Stimulated activated naive B cell treated with anti-CD40 and anti-IgM and Interleukin-4, amounts not matched to agents 10 μg/mL and 1 μg/mL and 100 μg/mL, for 72 hours (primary cell): Measurements from ENCODE around the gene APOBEC3F.
"Not testable (repeated sequence)": the region's sequence is repeated elsewhere in the genome, so short reads cannot be mapped to it uniquely, and the experiment has no call there.

ENCODE experiments used
- ATAC-seq, 2 donors: fragments of 150-1000 bp; cut with Tn5 transposase; replicated peaks; 2 replicates each; pipeline ENCODE4 v1.10.0; 2021; ENCODE audit warnings: moderate library complexity in 1 of 2
- DNase-seq: peaks from one replicate; pipeline ENCODE4 v3.0.0; 2021
- H3K27ac Mint-ChIP-seq: one replicate; pipeline ENCODE4 v1.8.0; 2022; ENCODE audit warnings: mild to moderate bottlenecking, mixed read lengths
- H3K27me3 Mint-ChIP-seq, 2 donors: one replicate each; pipeline ENCODE4 v1.8.0; 2022; ENCODE audit warnings: mixed read lengths in 2 of 2
- H3K36me3 Mint-ChIP-seq, 2 donors: one replicate each; pipeline ENCODE4 v1.8.0; 2022; ENCODE audit warnings: mixed read lengths in 2 of 2, mild to moderate bottlenecking in 1 of 2
- H3K4me1 Mint-ChIP-seq, 2 donors: one replicate each; pipeline ENCODE4 v1.8.0; 2022; ENCODE audit warnings: mixed read lengths in 2 of 2, mild to moderate bottlenecking in 1 of 2
- H3K4me3 Mint-ChIP-seq, 2 donors: one replicate each; pipeline ENCODE4 v1.8.0; 2022; ENCODE audit warnings: mild to moderate bottlenecking in 2 of 2, mixed read lengths in 2 of 2, moderate library complexity in 1 of 2
- H3K9me3 Mint-ChIP-seq, 2 donors: one replicate each; pipeline ENCODE4 v1.8.0; 2022; ENCODE audit warnings: mixed read lengths in 2 of 2, mild to moderate bottlenecking in 1 of 2

Gene APOBEC3F

DNA sequence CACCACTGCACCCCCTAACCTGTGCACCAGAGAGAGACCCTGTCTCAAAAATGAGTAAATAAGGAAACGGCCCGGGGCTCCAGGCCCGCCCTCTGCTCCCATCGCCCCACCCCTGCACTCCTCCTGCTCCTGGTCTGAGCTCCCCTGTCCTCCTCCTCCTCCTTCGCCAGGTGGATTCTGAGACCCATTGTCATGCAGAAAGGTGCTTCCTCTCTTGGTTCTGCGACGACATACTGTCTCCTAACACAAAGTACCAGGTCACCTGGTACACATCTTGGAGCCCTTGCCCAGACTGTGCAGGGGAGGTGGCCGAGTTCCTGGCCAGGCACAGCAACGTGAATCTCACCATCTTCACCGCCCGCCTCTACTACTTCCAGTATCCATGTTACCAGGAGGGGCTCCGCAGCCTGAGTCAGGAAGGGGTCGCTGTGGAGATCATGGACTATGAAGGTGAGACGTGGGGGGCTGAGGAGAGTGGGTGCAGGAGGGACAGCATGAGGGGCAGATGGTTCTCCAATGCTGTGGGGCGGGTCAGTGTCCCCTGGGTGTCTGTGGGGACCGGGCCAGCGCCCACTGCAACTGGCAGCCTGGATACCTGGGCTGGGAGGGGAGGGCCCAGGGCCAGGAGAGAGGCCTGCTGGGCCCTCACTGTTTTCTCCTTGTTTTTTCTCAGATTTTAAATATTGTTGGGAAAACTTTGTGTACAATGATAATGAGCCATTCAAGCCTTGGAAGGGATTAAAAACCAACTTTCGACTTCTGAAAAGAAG is 22.9 kb upstream of the APOBEC3F start:
- Mint-ChIP-seq H3K27me3 (no peaks in the 10 kb centered on the region), H3K9me3 (no peaks in the 10 kb centered on the region), H3K4me3 (peak overlapping the region in 1 of 2 donors; percentile 30), H3K36me3 (peaks cover 24 to 43% of the 10 kb centered on the region in 2 donors), H3K4me1 (peaks cover 36 to 76% of the 10 kb centered on the region in 2 donors), H3K27ac (peak overlapping the region; percentile 89)
- no peak for DNase-seq
- ATAC-seq = no peak

DNA sequence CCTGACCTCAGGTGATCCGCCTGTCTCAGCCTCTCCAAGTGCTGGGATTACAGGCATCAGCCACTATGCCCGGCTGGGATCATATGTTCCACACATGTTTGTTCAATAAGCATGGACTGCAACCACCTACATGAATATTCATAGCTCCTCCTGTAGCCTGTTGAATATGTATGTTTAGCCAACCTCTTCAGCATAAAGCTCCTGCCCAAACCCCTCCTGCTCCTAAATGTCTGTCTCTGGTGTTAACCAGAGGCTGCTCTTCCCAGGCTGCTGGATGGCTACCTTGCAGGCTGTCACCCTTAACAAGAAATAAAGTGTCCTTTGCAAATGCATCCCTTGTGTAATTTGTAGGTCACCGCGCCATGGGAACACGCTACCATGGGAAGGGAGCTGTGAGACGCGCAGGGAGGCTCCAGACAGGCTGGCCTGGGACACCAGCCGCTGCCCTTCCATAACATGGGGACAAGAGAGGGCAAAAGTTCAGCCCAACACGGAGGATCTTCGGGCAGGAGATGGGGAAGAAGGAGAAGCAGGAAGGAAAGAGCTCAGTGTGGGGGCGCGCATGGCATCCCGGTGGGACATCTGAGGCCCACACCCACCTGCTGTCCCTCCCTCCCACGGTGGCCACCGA is 20.5 kb upstream of the APOBEC3F start:
- peaks cover 42 to 71% of the 10 kb centered on the region in 2 donors for H3K4me1 Mint-ChIP-seq
- not testable (repeated sequence) for H3K27me3 Mint-ChIP-seq, DNase-seq, H3K9me3 Mint-ChIP-seq, ATAC-seq
- peak overlapping the region; percentile 93 to 97 for H3K4me3 Mint-ChIP-seq
- H3K36me3 Mint-ChIP-seq = peaks cover 32 to 52% of the 10 kb centered on the region in 2 donors
- H3K27ac Mint-ChIP-seq = peak overlapping the region; percentile 97

DNA sequence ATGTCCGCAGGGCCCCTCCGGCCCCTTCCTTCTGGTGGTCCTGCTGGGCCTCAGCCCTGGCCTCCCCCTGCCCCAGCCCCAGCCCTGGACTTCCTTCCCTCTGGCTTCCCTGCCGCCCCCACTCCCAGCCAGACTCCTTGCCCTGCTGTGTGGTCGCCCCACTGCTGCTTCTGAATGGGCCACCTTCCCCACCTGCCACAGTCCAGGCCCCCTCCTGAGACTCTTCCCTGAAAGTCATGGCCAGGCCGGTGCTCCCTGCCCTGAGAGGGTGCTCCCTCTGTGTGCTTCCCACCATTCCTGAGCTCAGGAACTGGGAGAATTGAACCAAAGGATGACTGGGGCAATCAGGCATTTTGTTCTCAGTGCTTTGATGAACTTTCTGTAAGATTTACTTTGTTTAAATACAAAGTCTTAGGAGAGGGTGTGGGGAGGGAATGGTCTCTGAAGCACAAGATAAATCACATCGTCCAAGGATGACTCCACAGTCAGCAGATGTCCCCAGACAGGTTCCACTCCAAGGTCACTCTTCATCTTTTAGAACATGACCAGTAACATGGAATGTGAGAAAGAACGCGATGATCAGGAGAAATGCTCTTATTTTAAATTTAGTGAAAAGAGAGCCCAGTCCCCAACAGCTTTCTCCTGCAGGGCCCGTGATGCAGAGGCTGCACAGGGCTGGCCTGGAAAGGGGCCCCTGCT is 19.0 kb upstream of the APOBEC3F start:
- H3K27ac Mint-ChIP-seq = peak overlapping the region; percentile 97
- H3K36me3 Mint-ChIP-seq = peaks cover 40 to 63% of the 10 kb centered on the region in 2 donors
- H3K9me3 Mint-ChIP-seq = no peaks in the 10 kb centered on the region
- H3K4me3 Mint-ChIP-seq = peak overlapping the region; percentile 93 to 97
- no peaks in the 10 kb centered on the region for H3K27me3 Mint-ChIP-seq
- DNase-seq = no peak
- peaks cover 39 to 74% of the 10 kb centered on the region in 2 donors for H3K4me1 Mint-ChIP-seq
- ATAC-seq = peak; percentile 0 to 4

DNA sequence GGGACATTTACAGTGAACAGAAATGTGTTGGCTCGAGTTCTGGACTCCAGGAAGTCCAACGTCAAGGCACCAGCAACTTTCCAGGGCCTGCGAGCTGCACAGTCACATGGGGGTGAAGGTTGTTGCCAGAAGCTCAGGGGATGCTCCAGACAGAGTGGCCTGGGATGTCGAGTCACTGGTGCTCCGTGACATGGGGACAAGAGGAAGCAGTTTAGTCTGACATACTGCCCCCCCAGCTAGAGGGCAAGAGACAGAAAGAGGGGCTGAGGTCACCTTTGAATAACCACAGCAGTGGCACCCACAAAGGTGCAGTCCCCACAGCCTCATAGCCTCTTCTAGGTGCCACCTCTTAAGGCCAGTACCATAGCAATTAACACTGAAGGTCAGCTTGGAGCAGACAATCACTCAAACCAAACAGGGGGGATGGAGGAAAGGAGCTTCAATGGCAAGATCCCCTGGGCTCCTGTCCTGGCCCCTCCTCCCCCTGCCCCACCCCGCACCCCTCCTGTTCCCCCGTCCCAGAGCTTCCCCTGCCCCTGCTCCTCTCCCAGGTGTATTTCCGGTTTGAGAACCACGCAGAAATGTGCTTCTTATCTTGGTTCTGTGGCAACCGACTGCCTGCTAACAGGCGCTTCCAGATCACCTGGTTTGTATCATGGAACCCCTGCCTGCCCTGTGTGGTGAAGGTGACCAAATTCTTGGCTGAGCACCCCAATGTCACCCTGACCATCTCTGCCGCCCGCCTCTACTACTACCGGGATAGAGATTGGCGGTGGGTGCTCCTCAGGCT is 15.9 kb upstream of the APOBEC3F start:
- Mint-ChIP-seq H3K27ac (peak overlapping the region; percentile 80), H3K4me1 (peaks cover 33 to 68% of the 10 kb centered on the region in 2 donors), H3K9me3 (no peaks in the 10 kb centered on the region), H3K36me3 (peaks cover 40 to 57% of the 10 kb centered on the region in 2 donors), H3K4me3 (no peak overlapping the region), H3K27me3 (no peaks in the 10 kb centered on the region)
- no peak for DNase-seq
- no peak for ATAC-seq

DNA sequence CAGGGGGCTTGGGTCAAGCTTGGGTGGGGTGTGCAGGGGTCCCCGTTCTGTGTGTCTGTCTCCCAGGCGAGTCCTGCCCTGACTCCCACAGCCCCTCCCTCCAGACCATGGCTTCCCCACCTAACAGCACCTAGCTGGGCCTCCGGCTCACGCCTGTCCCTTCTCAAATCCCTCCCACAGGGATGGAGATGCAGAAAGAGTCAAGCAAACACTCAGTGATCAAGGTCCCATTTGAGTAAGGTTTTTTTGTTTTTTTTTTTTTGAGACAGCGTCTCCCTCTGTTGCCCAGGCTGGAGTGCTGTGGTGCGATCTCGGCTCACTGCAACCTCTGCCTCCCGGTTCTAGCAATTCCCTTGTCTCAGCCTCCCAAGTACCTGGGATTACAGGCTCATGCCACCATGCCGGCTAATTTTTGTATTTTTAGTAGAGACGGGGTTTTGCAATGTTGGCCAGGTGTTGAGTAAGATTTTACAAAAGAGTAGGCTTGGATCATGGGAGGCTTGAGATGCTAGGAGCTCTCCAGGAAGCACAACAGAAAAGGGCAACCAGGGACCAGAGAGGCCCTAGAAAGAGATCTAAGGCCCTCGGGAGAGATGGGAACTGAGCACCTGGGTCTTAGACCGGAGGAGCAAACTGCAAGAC is 14.0 kb upstream of the APOBEC3F start:
- ATAC-seq (no peak), DNase-seq (no peak)
- Mint-ChIP-seq H3K27ac (peak overlapping the region; percentile 59), H3K4me3 (no peak overlapping the region), H3K27me3 (no peaks in the 10 kb centered on the region), H3K9me3 (no peaks in the 10 kb centered on the region), H3K4me1 (peaks cover 28 to 60% of the 10 kb centered on the region in 2 donors), H3K36me3 (peaks cover 46 to 50% of the 10 kb centered on the region in 2 donors)

DNA sequence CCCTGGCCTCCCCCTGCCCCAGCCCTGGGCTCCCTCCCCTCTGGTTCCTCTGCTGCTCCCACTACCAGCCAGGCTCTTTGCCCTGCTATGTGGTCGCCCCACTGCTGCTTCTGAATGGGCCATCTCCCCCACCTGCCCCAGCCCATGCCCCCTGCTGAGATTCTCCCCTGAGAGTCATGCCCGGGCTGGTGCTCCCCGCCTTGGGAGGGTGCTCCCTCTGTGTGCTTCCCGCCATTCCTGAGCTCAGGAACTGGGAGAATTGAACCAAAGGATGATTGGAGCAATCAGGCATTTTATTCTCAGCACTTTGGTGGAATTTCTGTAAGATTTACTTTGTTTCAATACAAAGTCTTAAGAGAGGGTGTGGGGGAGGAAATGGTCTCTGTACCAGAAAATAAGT is 12.9 kb upstream of the APOBEC3F start:
- H3K9me3 Mint-ChIP-seq = no peaks in the 10 kb centered on the region
- DNase-seq (no peak), ATAC-seq (no peak)
- H3K27ac Mint-ChIP-seq = peak overlapping the region; percentile 82
- H3K27me3 Mint-ChIP-seq = no peaks in the 10 kb centered on the region
- peaks cover 50 to 52% of the 10 kb centered on the region in 2 donors for H3K36me3 Mint-ChIP-seq
- H3K4me1 Mint-ChIP-seq = peaks cover 21 to 49% of the 10 kb centered on the region in 2 donors
- H3K4me3 Mint-ChIP-seq = no peak overlapping the region

DNA sequence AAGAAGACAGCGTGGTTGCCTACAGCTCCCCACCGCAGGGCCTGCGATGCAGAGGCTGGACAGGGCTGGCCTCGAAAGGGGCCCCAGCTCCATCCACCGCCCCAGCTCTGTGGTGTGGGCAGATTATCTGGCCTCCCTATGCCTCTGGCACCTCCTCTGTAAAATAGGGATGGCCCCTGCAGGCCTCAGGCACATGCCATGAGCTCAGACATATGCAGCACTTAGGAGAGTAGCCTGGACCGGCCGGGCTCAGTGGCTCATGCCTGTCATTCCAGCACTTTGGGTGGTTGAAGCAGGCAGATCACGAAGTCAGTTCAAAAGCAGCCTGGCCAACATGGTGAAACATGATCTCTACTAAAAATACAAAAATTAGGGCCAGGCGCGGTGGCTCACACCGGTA is 12.4 kb upstream of the APOBEC3F start:
- H3K27me3 Mint-ChIP-seq = no peaks in the 10 kb centered on the region
- no peak for DNase-seq
- ATAC-seq = no peak
- peaks cover 21 to 46% of the 10 kb centered on the region in 2 donors for H3K4me1 Mint-ChIP-seq
- peaks cover 52 to 56% of the 10 kb centered on the region in 2 donors for H3K36me3 Mint-ChIP-seq
- no peaks in the 10 kb centered on the region for H3K9me3 Mint-ChIP-seq
- peak overlapping the region; percentile 82 for H3K27ac Mint-ChIP-seq
- no peak overlapping the region for H3K4me3 Mint-ChIP-seq

DNA sequence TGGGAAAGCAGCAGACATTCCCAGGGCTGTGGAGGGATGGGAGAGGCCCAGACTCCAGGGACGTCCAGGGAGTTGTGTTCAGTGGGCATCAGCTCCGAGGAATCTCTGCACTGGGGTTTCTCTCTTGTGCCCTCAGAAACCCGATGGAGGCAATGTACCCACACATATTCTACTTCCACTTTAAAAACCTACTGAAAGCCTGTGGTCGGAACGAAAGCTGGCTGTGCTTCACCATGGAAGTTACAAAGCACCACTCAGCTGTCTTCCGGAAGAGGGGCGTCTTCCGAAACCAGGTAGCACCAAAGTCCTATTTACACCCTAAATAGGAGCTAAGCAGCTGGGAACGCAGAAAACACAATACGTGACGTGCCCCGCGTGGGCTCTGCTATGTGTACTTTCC is 11.4 kb upstream of the APOBEC3F start:
- Mint-ChIP-seq H3K27ac (peak overlapping the region; percentile 37), H3K36me3 (peaks cover 49 to 51% of the 10 kb centered on the region in 2 donors), H3K27me3 (no peaks in the 10 kb centered on the region), H3K4me3 (no peak overlapping the region), H3K4me1 (peaks cover 17 to 44% of the 10 kb centered on the region in 2 donors), H3K9me3 (no peaks in the 10 kb centered on the region)
- DNase-seq (no peak), ATAC-seq (no peak)

DNA sequence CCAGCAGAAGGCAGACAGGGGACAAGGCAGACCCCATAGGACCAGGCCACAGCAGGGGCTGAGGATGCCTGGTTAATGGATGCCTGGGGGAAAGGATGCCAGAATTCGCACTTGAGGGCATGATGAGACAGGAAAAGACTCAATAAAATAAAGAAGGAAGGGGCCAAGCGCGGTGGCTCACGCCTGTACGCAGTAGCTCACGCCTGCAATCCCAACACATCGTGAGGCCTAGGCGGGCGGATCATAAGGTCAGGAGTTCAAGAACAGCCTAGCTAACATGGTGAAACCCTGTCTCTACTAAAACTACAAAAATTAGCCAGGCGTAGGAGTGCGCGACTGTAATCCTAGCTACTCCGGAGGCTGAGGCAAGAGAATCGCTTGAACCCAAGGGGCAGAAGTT is 10.0 kb upstream of the APOBEC3F start:
- H3K36me3 Mint-ChIP-seq = peaks cover 37 to 39% of the 10 kb centered on the region in 2 donors
- H3K9me3 Mint-ChIP-seq = no peaks in the 10 kb centered on the region
- DNase-seq (no peak), ATAC-seq (no peak)
- H3K27ac Mint-ChIP-seq = peak overlapping the region; percentile 47
- H3K27me3 Mint-ChIP-seq = no peaks in the 10 kb centered on the region
- H3K4me3 Mint-ChIP-seq = no peak overlapping the region
- H3K4me1 Mint-ChIP-seq = peaks cover 8 to 29% of the 10 kb centered on the region in 2 donors

DNA sequence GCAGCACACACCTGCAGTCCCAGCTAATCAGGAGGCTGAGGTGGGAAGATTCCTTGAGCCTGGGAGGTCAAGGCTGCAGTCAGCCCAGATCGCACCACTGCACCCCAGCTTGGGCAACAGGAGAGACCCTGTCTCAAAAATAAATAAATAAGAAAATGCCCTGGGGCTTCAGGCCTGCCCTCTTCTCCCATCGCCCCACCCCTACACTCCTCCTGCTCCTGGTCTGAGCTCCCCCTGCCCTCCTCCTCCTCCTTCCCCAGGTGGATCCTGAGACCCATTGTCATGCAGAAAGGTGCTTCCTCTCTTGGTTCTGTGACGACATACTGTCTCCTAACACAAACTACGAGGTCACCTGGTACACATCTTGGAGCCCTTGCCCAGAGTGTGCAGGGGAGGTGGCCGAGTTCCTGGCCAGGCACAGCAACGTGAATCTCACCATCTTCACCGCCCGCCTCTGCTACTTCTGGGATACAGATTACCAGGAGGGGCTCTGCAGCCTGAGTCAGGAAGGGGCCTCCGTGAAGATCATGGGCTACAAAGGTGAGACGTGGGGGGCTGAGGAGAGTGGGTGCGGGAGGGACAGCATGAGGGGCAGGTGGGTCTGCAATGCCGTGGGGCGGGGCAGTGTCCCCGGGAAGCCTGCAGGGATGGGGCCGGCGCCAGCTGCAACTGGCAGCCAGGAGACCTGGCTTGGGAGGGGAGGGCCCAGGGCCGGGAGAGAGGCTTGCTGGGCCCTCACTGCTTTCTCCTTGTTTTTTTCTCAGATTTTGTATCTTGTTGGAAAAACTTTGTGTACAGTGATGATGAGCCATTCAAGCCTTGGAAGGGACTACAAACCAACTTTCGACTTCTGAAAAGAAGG is 9.0 kb upstream of the APOBEC3F start:
- ATAC-seq, H3K9me3 Mint-ChIP-seq, H3K4me3 Mint-ChIP-seq, DNase-seq, H3K27me3 Mint-ChIP-seq: not testable (repeated sequence)
- Mint-ChIP-seq H3K36me3 (peaks cover 27 to 32% of the 10 kb centered on the region in 2 donors), H3K4me1 (peaks cover 8 to 28% of the 10 kb centered on the region in 2 donors), H3K27ac (peak overlapping the region; percentile 5)

DNA sequence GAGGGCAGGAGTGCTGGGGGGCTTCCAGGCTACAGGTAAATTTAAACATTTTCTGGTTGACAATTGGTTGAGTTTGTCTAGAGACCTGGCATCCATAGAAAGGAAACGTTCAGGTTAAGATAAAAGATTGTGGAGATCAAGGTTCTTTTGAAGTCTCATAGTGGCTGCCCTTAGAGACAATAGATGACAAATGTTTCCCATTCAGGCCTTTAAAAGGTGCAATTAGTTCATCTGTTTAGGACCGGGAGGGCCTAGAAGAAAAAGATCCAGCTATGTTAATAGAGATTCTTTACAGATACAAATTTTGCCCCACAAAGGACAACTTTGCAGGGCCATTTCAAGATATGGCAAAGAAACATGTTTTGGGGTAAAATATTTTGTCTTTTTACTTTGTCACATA is 3.6 kb upstream of the APOBEC3F start:
- Mint-ChIP-seq H3K27ac (peak overlapping the region; percentile 3), H3K4me1 (peaks cover 18 to 33% of the 10 kb centered on the region in 2 donors), H3K36me3 (peaks cover 14 to 16% of the 10 kb centered on the region in 2 donors)
- not testable (repeated sequence) for DNase-seq, H3K4me3 Mint-ChIP-seq, ATAC-seq, H3K27me3 Mint-ChIP-seq, H3K9me3 Mint-ChIP-seq

DNA sequence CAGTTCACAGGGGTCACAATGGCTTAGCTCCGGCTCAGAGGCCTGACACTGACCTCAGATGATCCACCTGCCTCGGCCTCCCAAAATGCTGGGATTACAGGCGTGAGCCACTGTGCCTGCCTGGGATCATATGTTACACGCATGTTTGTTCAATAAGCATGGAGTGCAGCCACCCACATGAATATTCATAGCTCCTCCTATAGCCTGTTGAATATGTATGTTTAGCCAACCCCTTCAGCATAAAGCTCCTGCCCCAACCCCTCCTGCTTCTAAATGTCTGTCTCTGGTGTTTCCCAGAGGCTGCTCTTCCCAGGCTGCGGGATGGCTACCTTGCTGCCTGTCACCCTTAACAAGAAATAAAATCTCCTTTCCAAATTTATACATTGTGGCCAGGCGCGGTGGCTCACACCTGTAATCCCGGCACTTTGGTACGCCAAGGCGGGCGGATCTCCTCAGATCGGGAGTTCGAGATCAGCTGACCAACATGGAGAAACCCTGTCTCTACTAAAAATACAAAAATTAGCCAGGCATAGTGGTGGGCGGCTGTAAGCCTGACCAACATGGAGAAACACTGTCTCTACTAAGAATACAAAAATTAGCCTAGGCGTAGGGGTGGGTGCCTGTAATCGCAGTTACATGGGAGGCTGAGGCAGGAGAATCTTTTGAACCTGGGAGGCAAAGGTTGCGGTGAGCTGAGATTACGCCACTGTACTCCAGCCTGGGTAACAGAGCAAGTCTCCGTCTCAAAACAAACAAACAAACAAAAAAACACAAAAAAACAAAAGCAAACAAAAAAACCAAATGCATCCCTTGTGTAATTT is 1.1 kb upstream of the APOBEC3F start:
- Mint-ChIP-seq H3K27me3 (no peaks in the 10 kb centered on the region), H3K36me3 (peaks cover 9 to 14% of the 10 kb centered on the region in 2 donors), H3K9me3 (no peaks in the 10 kb centered on the region), H3K27ac (peak overlapping the region; percentile 98), H3K4me1 (peaks cover 25 to 46% of the 10 kb centered on the region in 2 donors), H3K4me3 (peak overlapping the region; percentile 95 to 99)
- ATAC-seq (no peak), DNase-seq (no peak)
